Stimulated activated CD8-positive, alpha-beta memory T cell treated with anti-CD3 and anti-CD28 coated beads, Interleukin-12 subunit alpha, Interleukin-12 subunit beta, amount 100 ng/mL, for 1 hour (primary cell): ENCODE measurements around the gene SLC31A2.
"Not testable (repeated sequence)": the region's sequence is repeated elsewhere in the genome, so short reads cannot be mapped to it uniquely, and the experiment has no call there.

Source experiments
- DNase-seq: peaks from one replicate; pipeline ENCODE4 v3.0.0-alpha.2; 2020; ENCODE audit warnings: low read depth

Gene SLC31A2, protein sequence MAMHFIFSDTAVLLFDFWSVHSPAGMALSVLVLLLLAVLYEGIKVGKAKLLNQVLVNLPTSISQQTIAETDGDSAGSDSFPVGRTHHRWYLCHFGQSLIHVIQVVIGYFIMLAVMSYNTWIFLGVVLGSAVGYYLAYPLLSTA

GRCh38 chr9:113150670-113151611, at the start of gene SLC31A2:
Gene SLC31A2 (plus strand): TSS chr9:113151007. CDS start chr9:113151075, 68 bp downstream.
- peak; percentile 75 for DNase-seq

DNA sequence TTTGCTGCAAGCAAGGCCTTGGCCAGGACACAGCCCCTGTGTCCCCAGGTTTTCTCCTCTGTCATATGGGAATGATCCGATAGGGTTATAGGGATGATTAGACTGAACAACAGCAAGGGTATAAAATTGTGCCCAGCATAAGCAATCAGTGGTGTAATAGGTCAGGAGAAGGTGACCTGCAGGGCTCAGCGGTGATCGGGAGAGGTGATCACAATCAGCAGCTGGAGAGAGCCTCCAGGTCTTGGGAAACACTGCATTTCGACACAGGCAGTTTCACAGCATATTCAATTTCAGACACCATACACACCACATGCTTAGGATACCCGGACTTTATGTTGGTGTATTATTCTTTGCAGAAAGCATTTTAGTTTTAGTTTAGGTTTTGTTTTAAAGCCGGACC, 45.5 kb upstream of the SLC31A2 start:
- not testable (repeated sequence) for DNase-seq

DNA sequence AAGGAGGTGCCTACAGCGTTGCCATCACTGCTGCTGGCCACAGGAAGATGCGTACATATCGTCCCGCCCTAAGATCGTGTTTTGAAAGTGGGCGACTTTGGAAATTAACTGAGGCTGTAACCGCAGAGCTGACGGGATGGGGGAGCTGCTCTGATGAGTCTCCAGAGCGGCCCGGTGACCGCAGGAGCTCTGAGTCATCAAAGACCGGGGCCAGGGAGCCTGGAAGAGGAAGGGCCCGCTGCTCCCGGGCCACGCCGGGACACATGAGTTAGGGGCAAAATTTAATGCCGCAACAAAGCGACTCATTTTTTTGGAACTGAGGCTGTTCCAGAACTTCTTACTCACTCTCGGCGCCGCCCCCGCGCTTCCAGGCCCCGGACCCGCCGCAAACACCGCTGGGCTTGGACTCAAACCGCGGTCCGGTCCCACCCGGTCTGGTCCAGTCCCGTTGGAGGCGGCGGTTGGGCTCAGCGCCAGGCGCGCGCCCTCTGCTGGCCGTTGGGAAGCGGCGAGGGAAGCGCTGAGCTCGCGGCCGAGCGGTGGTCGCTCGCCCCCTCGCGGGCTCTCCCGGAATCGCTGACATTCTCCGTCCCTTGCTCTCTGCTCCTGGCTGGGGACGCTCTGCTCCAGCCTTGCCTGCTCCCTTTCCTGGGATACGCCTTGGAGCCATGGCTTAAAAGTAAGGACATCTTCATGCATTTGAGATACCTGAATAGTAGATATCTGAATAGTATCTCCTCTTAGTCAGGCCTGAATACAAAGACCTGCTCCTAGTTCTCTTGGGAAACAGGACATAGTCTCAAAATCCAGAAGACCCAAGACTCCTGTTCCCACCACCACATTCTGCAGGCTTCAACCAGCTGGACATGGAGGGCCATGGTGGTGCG, 39.5 kb upstream of the SLC31A2 start:
- not testable (repeated sequence) for DNase-seq

GRCh38 chr9:113112706-113113510, 37.9 kb upstream of the SLC31A2 start:
- not testable (repeated sequence) for DNase-seq

DNA sequence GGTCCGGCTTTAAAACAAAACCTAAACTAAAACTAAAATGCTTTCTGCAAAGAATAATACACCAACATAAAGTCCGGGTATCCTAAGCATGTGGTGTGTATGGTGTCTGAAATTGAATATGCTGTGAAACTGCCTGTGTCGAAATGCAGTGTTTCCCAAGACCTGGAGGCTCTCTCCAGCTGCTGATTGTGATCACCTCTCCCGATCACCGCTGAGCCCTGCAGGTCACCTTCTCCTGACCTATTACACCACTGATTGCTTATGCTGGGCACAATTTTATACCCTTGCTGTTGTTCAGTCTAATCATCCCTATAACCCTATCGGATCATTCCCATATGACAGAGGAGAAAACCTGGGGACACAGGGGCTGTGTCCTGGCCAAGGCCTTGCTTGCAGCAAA, 32.0 kb upstream of the SLC31A2 start:
- DNase-seq: not testable (repeated sequence)

GRCh38 chr9:113125386-113126035, 25.3 kb upstream of the SLC31A2 start:
- DNase-seq: no peak

DNA sequence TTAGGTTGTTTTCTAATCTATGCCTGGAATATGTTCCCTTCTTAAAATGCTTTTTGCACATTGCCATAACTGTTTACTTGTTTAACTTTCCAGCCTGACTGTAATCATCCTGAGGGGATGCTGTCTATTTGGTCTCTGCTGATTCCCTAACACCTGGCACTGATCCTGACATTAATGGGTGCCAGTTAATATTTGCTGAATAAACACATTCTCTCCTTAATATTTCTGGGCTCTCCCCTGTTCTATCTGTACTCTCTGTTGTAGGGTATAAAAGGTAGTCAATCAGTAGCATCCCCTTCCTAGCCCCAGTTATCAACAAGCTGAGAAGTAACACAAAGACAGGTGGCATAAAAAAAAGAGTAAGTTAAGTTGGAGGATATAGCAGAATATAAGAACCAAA, 21.3 kb upstream of the SLC31A2 start:
- no peak for DNase-seq

- DNase-seq: no peak
Observed at GRCh38 chr9:113129884-113130283, 20.9 kb upstream of the SLC31A2 start.

- DNase-seq: no peak
Observed at GRCh38 chr9:113131689-113132151, 19.1 kb upstream of the SLC31A2 start.

GRCh38 chr9:113137196-113138168, 13.3 kb upstream of the SLC31A2 start:
- DNase-seq: no peak

DNA sequence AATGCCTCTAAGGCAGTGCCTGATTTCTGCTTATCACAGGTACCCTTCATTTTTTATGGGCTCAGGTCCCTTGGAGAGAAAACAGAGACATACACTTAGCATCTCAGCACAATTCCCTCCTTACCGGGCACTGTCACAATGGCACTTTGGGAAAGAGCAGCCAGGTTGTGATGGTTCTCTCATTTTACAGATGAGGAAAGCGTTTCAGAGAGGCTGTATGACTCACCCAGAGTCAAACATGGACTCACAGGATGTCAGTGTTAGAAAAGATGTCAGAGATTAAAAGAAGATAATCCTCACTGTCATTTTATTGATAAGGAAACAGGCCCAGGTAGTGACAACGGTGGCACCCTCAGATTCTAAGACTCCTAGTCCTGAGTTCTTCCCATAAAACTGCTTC, 12.0 kb upstream of the SLC31A2 start:
- DNase-seq: no peak

DNA sequence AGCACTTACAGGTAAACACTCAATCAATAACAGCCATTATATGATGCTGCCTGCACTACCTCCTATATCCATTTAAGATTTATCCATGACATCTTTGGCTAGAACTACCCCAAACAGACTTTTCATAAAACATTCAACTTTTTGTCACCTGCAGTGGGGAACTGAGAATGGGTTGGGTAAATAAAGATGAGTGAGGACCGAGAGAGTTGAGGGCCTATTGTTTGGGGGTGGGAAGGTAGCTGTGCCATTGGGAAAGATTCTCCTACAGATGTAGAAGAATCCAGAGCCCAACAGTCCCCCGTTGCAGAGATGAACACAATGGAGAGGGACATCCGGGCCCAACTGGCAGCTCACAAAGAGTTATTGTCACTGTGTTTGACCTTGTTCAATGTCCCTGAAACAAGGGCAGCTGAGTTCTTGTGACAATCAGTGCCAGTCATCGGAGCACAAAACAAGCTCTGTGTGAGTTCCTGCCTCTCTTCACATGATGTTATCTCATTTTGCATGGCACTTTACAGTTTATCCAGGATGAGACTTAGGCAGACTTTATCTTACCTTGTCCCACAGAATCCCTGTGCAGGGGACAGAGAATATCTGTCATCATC, 11.5 kb upstream of the SLC31A2 start:
- DNase-seq: no peak

DNA sequence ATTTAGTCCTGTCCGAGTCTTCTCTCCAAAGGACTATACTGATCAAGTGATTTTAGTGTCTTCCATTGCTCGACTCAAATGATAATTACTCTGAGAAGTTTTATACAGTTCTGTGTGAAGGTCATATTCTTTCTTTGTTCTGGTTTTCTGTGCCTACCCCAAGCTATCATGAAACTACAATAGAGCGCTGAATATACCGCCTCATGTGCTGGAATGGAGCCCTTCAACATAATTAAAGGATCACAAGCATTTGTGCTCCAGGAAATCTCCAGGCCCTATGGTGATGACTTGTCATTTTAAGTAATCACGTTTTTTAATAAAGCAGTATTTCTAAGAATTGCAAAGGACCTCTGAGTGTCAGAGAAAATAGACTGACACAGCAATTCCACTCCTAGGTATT, 10.9 kb upstream of the SLC31A2 start:
- no peak for DNase-seq

DNA sequence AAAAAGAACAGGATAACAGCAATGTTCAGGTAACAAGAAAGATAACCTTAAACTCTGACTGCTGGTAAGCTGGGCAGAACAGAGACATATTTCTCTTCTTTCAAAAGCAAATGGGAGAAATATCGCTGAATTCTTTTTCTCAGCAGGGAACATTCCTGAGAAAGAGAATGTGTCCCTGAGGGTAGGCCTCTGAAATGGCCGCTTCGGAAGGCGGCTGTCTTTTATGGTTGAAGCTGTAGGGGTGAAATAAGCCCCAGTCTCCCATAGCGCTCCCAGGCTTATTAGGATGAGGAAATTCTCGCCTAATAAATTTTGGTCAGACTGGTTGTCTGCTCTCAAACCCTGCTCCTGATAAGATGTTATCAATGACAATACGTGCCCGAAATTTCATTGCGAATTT, 9.9 kb upstream of the SLC31A2 start:
- DNase-seq: not testable (repeated sequence)

DNA sequence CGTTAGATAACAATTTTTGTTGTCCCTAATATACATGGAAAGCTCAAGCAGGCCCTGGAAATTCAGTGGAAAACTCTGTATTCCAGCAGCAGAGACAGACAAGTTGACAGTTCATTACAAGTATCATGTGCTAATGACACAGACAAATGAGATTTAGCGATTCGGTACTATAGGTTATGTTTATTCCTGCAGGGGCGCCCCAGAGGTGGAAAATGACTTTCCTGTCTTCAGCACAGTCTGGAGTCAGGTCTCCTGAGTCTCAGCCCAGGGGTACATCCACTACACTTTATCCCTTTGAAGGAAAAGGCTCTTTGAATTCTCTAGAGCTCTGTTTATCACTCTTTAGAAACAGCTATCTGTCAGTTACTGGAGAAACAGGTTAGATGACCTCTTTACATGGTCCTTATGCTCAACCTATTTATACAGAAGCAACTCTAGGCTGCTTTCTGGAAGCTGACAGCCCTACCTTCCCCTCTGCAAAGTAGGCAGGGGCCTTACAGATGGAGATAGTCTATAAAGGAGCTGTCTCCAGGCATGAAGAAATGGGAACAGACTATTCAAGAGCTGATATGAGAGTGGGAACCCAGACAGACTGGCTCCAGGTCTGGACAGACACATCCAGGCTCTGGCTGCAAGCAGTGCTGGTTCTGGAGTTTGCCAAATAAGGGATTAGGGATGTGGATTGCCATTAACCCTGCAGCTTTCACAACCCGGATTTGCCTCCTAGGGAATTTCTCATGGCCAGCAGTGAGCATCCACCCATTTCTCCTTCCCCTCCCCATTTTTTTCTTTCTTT, 7.2 kb upstream of the SLC31A2 start:
- DNase-seq: no peak

GRCh38 chr9:113148372-113148705, 2.5 kb upstream of the SLC31A2 start:
- DNase-seq: no peak

- DNase-seq: no peak
Observed at GRCh38 chr9:113148781-113149510, 1.9 kb upstream of the SLC31A2 start.

GRCh38 chr9:113149561-113149960, 1.2 kb upstream of the SLC31A2 start:
- not testable (repeated sequence) for DNase-seq
